Sigmoid colon (tissue), 7 donors: ENCODE results near the gene FASTK. TPM values are rescaled to one million over a fixed set of nuclear protein-coding genes. Genes with fewer than 3 reads are reported as not detected.

Source experiments
- DNase-seq: peaks from one replicate; pipeline ENCODE4 v3.0.0-alpha.2; 2019
- H3K27ac ChIP-seq, 4 donors: fragments of 200-600 bp; sonication (generic); one replicate each; pipeline ENCODE4 v1.5.1; 2016 to 2019; ENCODE audit warnings: mild to moderate bottlenecking in 1 of 4
- H3K27me3 ChIP-seq, 3 donors: fragments of 200-600 bp; sonication (generic); one replicate each; pipeline ENCODE4 v1.5.1; 2019; ENCODE audit warnings: mild to moderate bottlenecking in 1 of 3
- H3K36me3 ChIP-seq, 4 donors: fragments of 200-600 bp; sonication (generic); one replicate each; pipeline ENCODE4 v1.5.1; 2016 to 2019
- H3K4me1 ChIP-seq, 4 donors: fragments of 200-600 bp; sonication (generic); one replicate each; pipeline ENCODE4 v1.5.1; 2017 to 2019
- H3K4me3 ChIP-seq, 4 donors: fragments of 200-600 bp; sonication (generic); one replicate each; pipeline ENCODE4 v1.5.1; 2017 to 2019; ENCODE audit warnings: mild to moderate bottlenecking in 2 of 4, moderate library complexity in 1 of 4
- H3K9me3 ChIP-seq, 4 donors: fragments of 200-600 bp in 3 of 4; sonication (generic) in 3 of 4; one replicate each; pipeline versions ENCODE4 v1.5.1 to v1.6.1; 2013 to 2019
- CTCF ChIP-seq, 4 experiments: fragments of 450-650 bp in 3 of 4; fragments of 200-600 bp in 1 of 4; IDR thresholded peaks; one replicate each; pipeline ENCODE4 v1.5.1; 2016 to 2019; ENCODE audit warnings: antibody characterized with exemption in 4 of 4, mild to moderate bottlenecking in 3 of 4, moderate library complexity in 2 of 4
- EP300 ChIP-seq, 4 donors: sonication (generic); formaldehyde crosslinking; IDR thresholded peaks; one replicate each; pipeline ENCODE4 v1.6.1; 2017; ENCODE audit warnings: antibody characterized with exemption in 4 of 4
- POLR2A ChIP-seq, 2 donors: fragments of 450-650 bp; IDR thresholded peaks; one replicate each; pipeline ENCODE4 v1.6.1; 2016; ENCODE audit warnings: antibody characterized with exemption in 2 of 2, mild to moderate bottlenecking in 2 of 2, moderate library complexity in 2 of 2
- POLR2AphosphoS5 ChIP-seq, 4 donors: sonication (generic); formaldehyde crosslinking; IDR thresholded peaks; one replicate each; pipeline ENCODE4 v1.6.1; 2017; ENCODE audit warnings: antibody characterized with exemption in 4 of 4
- WGBS, 2 donors: extraction: QIAGEN DNeasy Blood & Tissue Kit; methylation state at CpG; one replicate each; pipeline ENCODE4 v1.1.7; 2013; 5-methylcytosine and 5-hydroxymethylcytosine counted together
- intact Hi-C: fragments of 100-400 bp; cut with DNase I; formaldehyde crosslinking; loops from one replicate; pipeline ENCODE4 v1.15.1; 2023
- polyA plus RNA-seq, 3 donors: library from polyadenylated mRNA; stranded (reverse); fragments of 200-250 nt; gene quantifications; one replicate each; pipeline ENCODE4 v1.2.3, GENCODE V29; 2013
- total RNA-seq, 4 donors: library from RNA; depleted of rRNA; stranded (reverse); fragments of >200 nt; gene quantifications; one replicate each; pipeline ENCODE4 v1.1.0, GENCODE V29; 2016
- donor health status: healthy with polysubstance abuse.
- donor health status: Bipolar disorder and iron deficiency.
- donor health status: healthy.

Gene FASTK
- total and polyA plus RNA-seq, 7 donors = 61.3 to 124 (median 65.0) TPM

GRCh38 chr7:151122796-151123157 lies 42.2 kb upstream of the FASTK start:
- whole genome bisulfite sequencing, 2 donors = 93 to 95% methylated on average over 29 of the region's 29 CpGs
- Histone ChIP-seq H3K27me3 (no peaks in the 10 kb centered on the region), H3K36me3 (peaks cover 21 to 66% (median 48%) of the 10 kb centered on the region in 4 donors), H3K4me3 (no peak overlapping the region), H3K27ac (no peak overlapping the region), H3K9me3 (no peaks in the 10 kb centered on the region), H3K4me1 (peaks cover 0 to 26% (median 15%) of the 10 kb centered on the region in 4 donors)
- DNase-seq = no peak
- intact Hi-C loops = no loop called here
- TF ChIP-seq POLR2AphosphoS5 (IDR thresholded peaks at IDR 0.05) (no peak), CTCF (IDR thresholded peaks at IDR 0.05) (no peak), POLR2A (IDR thresholded peaks at IDR 0.05) (no peak), EP300 (IDR thresholded peaks at IDR 0.05) (no peak)

GRCh38 chr7:151122276-151122675 lies 41.7 kb upstream of the FASTK start:
- WGBS, 2 donors = 91 to 92% methylated on average over 24 of the region's 24 CpGs
- Histone ChIP-seq H3K36me3 (peaks cover 21 to 71% (median 48%) of the 10 kb centered on the region in 4 donors), H3K4me1 (peaks cover 0 to 26% (median 15%) of the 10 kb centered on the region in 4 donors)

GRCh38 chr7:151121380-151122170 lies 41.0 kb upstream of the FASTK start:
- H3K27ac ChIP-seq = no peak overlapping the region
- no peaks in the 10 kb centered on the region for H3K9me3 ChIP-seq
- H3K4me1 ChIP-seq = peaks cover 0 to 23% (median 15%) of the 10 kb centered on the region in 4 donors
- no peak for TF ChIP-seq POLR2AphosphoS5 (IDR thresholded peaks at IDR 0.05)
- TF ChIP-seq POLR2A (IDR thresholded peaks at IDR 0.05) = no peak
- no peak for TF ChIP-seq CTCF (IDR thresholded peaks at IDR 0.05)
- TF ChIP-seq EP300 (IDR thresholded peaks at IDR 0.05) = no peak
- WGBS, 2 donors = 87 to 88% methylated on average over 30 of the region's 30 CpGs
- no peak overlapping the region for H3K4me3 ChIP-seq
- intact Hi-C loops = no loop called here
- peaks cover 21 to 72% (median 48%) of the 10 kb centered on the region in 4 donors for H3K36me3 ChIP-seq
- no peak for DNase-seq
- no peaks in the 10 kb centered on the region for H3K27me3 ChIP-seq

More at GRCh38 chr7:151122276-151122675, 41.7 kb upstream of the FASTK start:
- H3K27me3 ChIP-seq = no peaks in the 10 kb centered on the region
- H3K4me3 ChIP-seq = no peak overlapping the region
- intact Hi-C loops = no loop called here
- no peak for TF ChIP-seq CTCF (IDR thresholded peaks at IDR 0.05)
- TF ChIP-seq EP300 (IDR thresholded peaks at IDR 0.05) = no peak
- no peak for TF ChIP-seq POLR2A (IDR thresholded peaks at IDR 0.05)
- no peak for TF ChIP-seq POLR2AphosphoS5 (IDR thresholded peaks at IDR 0.05)
- no peak overlapping the region for H3K27ac ChIP-seq
- no peaks in the 10 kb centered on the region for H3K9me3 ChIP-seq
- no peak for DNase-seq

- H3K4me3 ChIP-seq = no peak overlapping the region
- H3K36me3 ChIP-seq = peaks cover 21 to 72% (median 48%) of the 10 kb centered on the region in 4 donors
- H3K4me1 ChIP-seq = peaks cover 0 to 21% (median 14%) of the 10 kb centered on the region in 4 donors
- H3K9me3 ChIP-seq = no peaks in the 10 kb centered on the region
- no peak for TF ChIP-seq CTCF (IDR thresholded peaks at IDR 0.05)
- WGBS, 2 donors = 92 to 93% methylated on average over 22 of the region's 22 CpGs
- no peak overlapping the region for H3K27ac ChIP-seq
- no peaks in the 10 kb centered on the region for H3K27me3 ChIP-seq
- intact Hi-C loops = no loop called here
- no peak for DNase-seq
Measured at GRCh38 chr7:151120896-151121295, 40.3 kb upstream of the FASTK start.
